Ascending aorta (tissue), 2 donors: Measurements from ENCODE around the gene CAMLG. TPM values are rescaled to one million over a fixed set of nuclear protein-coding genes. Genes with fewer than 3 reads are reported as not detected.

Experiments used
- DNase-seq, 2 donors: peaks; one replicate each; pipeline ENCODE4 v3.0.0-alpha.2; 2019; ENCODE audit warnings: low spot score in 2 of 2
- H3K27ac ChIP-seq, 2 donors: fragments of 200-600 bp; sonication (generic); one replicate each; pipeline ENCODE4 v1.5.1; 2016 to 2017; ENCODE audit warnings: mild to moderate bottlenecking in 1 of 2
- H3K27me3 ChIP-seq: fragments of 200-600 bp; sonication (generic); one replicate; pipeline ENCODE4 v1.5.1; 2017
- H3K36me3 ChIP-seq, 2 donors: fragments of 200-600 bp; sonication (generic); one replicate each; pipeline ENCODE4 v1.5.1; 2016
- H3K4me1 ChIP-seq, 2 donors: fragments of 200-600 bp; sonication (generic); one replicate each; pipeline ENCODE4 v1.5.1; 2016 to 2017; ENCODE audit warnings: mild to moderate bottlenecking in 1 of 2
- H3K4me3 ChIP-seq, 2 donors: fragments of 200-600 bp; sonication (generic); one replicate each; pipeline ENCODE4 v1.5.1; 2016 to 2017; ENCODE audit warnings: mild to moderate bottlenecking in 1 of 2
- H3K9me3 ChIP-seq, 2 donors: fragments of 200-600 bp; sonication (generic); one replicate each; pipeline ENCODE4 v1.5.1; 2016
- CTCF ChIP-seq, 3 experiments: fragments of 200-600 bp in 2 of 3; fragments of 450-650 bp in 1 of 3; sonication (generic) in 2 of 3; IDR thresholded peaks; one replicate each; pipeline ENCODE4 v1.5.1; 2016 to 2019; ENCODE audit warnings: antibody characterized with exemption in 3 of 3, mild to moderate bottlenecking in 1 of 3, moderate library complexity in 1 of 3
- intact Hi-C: fragments of 100-400 bp; cut with DNase I; formaldehyde crosslinking; loops from one replicate; pipeline ENCODE4 v1.15.1; 2023
- total RNA-seq: library from RNA; depleted of rRNA; stranded (reverse); fragments of >200 nt; gene quantifications from one replicate; pipeline ENCODE4 v1.1.0, GENCODE V29; 2016

The CAMLG gene
- total RNA-seq, 1 donor from 2014 or later = 12.6 TPM

- intact Hi-C loops = no loop called here
- H3K36me3 ChIP-seq = peaks cover 90 to 99% of the 10 kb centered on the region in 2 donors
These were observed 30.9 kb downstream of the CAMLG start for GRCh38 chr5:134769206-134769605.

DNA sequence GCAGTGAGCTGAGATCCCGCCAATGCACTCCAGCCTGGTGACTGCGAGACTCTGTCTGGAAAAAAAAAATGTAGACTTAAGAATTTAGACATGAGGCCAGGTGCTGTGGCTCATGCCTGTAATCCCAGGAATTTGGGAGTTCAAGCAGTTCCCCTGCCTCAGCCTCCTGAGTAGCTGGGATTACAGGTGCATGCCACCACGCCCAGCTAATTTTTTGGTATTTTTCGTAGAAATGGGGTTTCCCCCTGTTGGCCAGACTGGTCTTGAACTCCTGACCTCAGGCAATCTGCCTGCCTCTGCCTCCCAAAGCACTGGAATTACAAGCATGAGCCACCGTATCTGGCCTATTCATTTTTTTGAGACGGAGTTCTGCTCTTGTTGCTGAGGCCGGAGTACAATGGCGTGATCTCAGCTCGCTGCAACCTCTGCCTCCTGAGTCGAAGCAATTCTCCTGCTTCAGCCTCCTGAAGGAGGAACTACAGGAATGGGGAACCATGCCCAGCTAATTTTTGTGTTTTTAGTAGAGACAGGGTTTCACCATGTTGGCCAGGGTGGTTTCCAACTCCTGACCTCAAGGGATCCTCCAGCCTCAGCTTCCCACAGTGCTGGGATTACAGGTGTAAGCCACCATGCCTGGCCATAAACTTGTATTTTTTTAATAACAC is 34.2 kb downstream of the CAMLG start:
- Histone ChIP-seq H3K9me3 (no peaks in the 10 kb centered on the region), H3K4me1 (no peaks in the 10 kb centered on the region), H3K27ac (no peak overlapping the region), H3K27me3 (no peaks in the 10 kb centered on the region), H3K4me3 (no peak overlapping the region), H3K36me3 (peaks cover 71 to 97% of the 10 kb centered on the region in 2 donors)
- intact Hi-C loops = no loop called here
- no peak for TF ChIP-seq CTCF (IDR thresholded peaks at IDR 0.05)
- no peak for DNase-seq

More at GRCh38 chr5:134769206-134769605, 30.9 kb downstream of the CAMLG start:
- TF ChIP-seq CTCF (IDR thresholded peaks at IDR 0.05) = no peak
- Histone ChIP-seq H3K4me1 (no peaks in the 10 kb centered on the region), H3K4me3 (no peak overlapping the region), H3K27me3 (no peaks in the 10 kb centered on the region), H3K27ac (no peak overlapping the region), H3K9me3 (no peaks in the 10 kb centered on the region)
- DNase-seq = no peak

GRCh38 chr5:134777366-134777765 is 39.0 kb downstream of the CAMLG start:
- Histone ChIP-seq H3K9me3 (no peaks in the 10 kb centered on the region), H3K27me3 (no peaks in the 10 kb centered on the region), H3K4me3 (no peak overlapping the region), H3K4me1 (no peaks in the 10 kb centered on the region), H3K36me3 (peaks cover 67 to 96% of the 10 kb centered on the region in 2 donors), H3K27ac (no peak overlapping the region)
- intact Hi-C loops = no loop called here
- no peak for DNase-seq
- no peak for TF ChIP-seq CTCF (IDR thresholded peaks at IDR 0.05)

DNA sequence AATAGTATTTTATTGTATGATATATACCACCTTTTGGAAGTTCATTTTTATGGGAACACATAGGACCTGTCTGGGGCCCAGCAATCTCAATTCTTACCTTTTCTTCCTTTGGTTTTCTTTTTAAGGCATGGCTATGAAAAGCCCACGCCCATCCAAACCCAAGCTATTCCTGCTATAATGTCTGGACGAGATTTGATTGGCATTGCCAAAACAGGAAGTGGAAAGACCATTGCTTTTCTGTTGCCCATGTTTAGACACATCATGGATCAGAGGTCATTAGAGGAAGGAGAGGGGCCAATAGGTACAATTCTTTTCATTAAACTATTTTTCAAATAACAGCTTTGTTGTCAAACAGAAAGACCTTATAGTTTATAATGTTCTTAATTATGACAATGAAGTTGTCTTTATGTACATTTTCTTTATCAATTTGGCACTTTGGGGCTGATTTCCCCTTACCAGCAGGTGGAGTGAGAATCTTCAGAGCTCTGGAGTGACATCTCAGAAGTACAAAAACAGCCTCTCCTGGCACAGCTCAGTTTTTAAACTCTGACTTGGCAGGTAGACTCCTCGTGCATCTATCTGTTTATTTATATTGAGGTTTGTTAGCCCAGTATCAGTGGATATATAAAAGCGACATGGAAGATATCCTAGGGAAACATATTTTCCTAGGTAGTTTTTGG is 46.0 kb downstream of the CAMLG start:
- no peak for TF ChIP-seq CTCF (IDR thresholded peaks at IDR 0.05)
- no peak for DNase-seq
- intact Hi-C loops = no loop called here
- no peaks in the 10 kb centered on the region for H3K4me1 ChIP-seq
- H3K36me3 ChIP-seq = peaks cover 69 to 75% of the 10 kb centered on the region in 2 donors
- no peaks in the 10 kb centered on the region for H3K27me3 ChIP-seq
- H3K27ac ChIP-seq = no peak overlapping the region
- H3K4me3 ChIP-seq = no peak overlapping the region
- H3K9me3 ChIP-seq = no peaks in the 10 kb centered on the region

DNA sequence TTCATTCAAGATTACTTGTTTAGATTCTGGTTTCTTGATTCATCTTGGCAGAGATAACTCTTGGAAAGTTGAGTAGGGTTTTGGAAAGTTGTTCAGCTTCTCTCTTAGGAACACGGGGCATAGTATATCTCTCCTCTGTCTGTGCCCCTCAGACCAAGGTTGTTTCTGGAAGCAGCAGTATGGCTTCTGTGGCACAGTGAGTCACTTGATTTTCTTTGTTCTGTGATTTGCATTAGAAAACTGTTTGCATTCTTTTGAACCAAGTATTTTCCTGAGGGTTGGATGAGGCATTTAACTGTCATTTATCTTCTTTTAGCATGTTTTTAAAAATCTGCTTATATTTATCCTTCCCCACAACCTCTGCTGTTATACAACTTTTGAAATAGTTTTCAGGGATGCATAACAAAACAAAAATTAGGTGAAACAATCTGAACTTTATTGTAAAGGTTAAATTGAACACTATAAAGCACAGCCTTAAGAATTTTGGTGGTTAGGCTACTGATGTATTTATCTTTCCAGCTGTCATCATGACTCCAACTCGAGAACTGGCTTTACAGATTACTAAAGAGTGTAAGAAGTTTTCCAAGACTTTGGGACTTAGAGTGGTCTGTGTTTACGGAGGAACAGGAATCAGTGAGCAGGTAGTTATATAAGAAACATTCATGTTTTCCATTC is 46.7 kb downstream of the CAMLG start:
- TF ChIP-seq CTCF (IDR thresholded peaks at IDR 0.05) = no peak
- no peak for DNase-seq
- H3K4me1 ChIP-seq = no peaks in the 10 kb centered on the region
- no peaks in the 10 kb centered on the region for H3K9me3 ChIP-seq
- peaks cover 69 to 72% of the 10 kb centered on the region in 2 donors for H3K36me3 ChIP-seq
- H3K27ac ChIP-seq = no peak overlapping the region
- H3K27me3 ChIP-seq = no peaks in the 10 kb centered on the region
- intact Hi-C loops = no loop called here
- no peak overlapping the region for H3K4me3 ChIP-seq
